H1 (cell line): ENCODE data around the gene CYSRT1. TPM values are rescaled to one million over a fixed set of nuclear protein-coding genes. Genes with fewer than 3 reads are reported as not detected.

ENCODE experiments used
- KDM1A ChIP-seq: fragments of 200-600, 300-600 bp; sonication (generic); IDR thresholded peaks from 2 replicates; pipeline ENCODE4 v1.7.1; 2016; ENCODE audit warnings: mild to moderate bottlenecking, low read length, borderline replicate concordance
- polyA plus RNA-seq, 7 experiments: library from polyadenylated mRNA; depleted of rRNA in 3 of 7; stranded (reverse) in 5 of 7; unstranded in 2 of 7; fragments of >200 nt in 5 of 7; fragments of 200-250 nt in 2 of 7; gene quantifications; 1 replicate in 5 of 7; 2 replicates in 1 of 7; 4 replicates in 1 of 7; pipeline versions ENCODE4 v1.2.1 to v1.2.3, GENCODE V29; 2011 to 2013; ENCODE audit warnings: missing spikeins in 2 of 7, mixed read lengths in 2 of 7
- total RNA-seq: library from RNA; stranded (reverse); fragmentation: NEBNext Ultra II Directional; extraction: Animal tissue kit (Norgen Biotek cat#: 25700); gene quantifications from 2 replicates; pipeline ENCODE4 v1.2.1, GENCODE V29; 2021

CYSRT1 gene
- total and polyA plus RNA-seq, 2 of the 8 experiments (the other 6 are each of a cell fraction or from before 2014, with no cell fraction given) = 1.0 to 6.5 TPM

DNA sequence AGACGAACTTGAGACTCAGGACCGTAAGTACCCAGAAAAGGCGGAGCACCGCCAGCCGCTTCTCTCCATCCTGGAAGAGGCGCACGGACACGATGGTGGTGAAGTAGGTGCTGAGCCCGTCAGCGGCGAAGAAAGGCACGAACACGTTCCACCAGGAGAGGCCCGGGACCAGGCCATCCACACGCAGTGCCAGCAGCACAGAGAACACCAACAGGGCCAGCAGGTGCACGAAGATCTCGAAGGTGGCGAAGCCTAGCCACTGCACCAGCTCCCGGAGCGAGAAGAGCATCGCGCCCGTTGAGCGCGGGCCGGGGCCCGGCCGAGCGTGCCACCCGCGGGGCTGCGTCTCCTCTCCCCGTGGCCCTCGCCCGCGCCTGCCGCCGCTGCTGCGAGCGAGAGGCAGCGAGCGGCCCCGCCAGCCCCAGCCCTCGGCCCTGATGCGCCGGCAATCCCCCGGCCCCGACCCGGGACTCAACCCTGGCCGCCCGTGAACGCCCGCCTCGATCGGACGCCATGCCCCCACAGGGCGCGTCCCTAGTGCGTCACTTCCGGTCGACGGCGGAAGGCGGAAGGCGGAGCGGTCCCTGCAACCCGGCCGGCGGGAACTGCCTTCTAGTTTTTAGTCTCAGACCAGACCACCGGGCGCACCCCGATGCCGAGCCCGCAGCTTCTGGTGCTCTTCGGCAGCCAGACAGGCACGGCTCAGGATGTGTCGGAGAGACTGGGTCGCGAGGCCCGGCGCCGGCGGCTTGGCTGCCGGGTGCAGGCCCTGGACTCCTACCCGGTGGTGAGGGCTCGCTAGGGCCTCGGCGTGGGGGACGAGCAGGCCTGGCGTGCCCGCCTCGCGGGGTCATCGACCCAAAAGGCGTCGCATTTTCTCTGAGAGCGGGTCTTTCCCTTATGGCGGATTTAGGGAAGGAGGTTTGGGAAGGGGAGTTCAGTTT lies 19.6 kb upstream of the CYSRT1 start, which contains the start of the genes NDOR1 and TMEM203 (continued):
- no peak for TF ChIP-seq KDM1A
- TF ChIP-seq, all 59 proteins: peak for 22
